WTC11 (cell line): Measurements from ENCODE around the gene SHISAL1. TPM values are rescaled to one million over a fixed set of nuclear protein-coding genes. Genes with fewer than 3 reads are reported as not detected.

Experiments used
- ATAC-seq: fragments of 200-7000 bp; cut with Tn5 transposase; 2 replicates; pipeline ENCODE4 v1.10.0; 2021; ENCODE audit warnings: mild to moderate bottlenecking, moderate library complexity
- CTCF ChIA-PET: fragments of 300-600 bp; sonication (Branson Sonifier 250); formaldehyde crosslinking; loops from one replicate; lab custom pipeline; 2021; ENCODE audit warnings: antibody characterized with exemption; lab: Charles Lee
- POLR2A ChIA-PET: fragments of 350-600 bp; sonication (Branson Sonifier 250); formaldehyde crosslinking; loops from one replicate; lab custom pipeline; 2021; ENCODE audit warnings: antibody characterized with exemption; lab: Charles Lee
- DNase-seq: peaks from one replicate; pipeline ENCODE4 v3.0.0; 2021; ENCODE audit warnings: low spot score
- H3K27ac Mint-ChIP-seq: 2 replicates; pipeline ENCODE4 v1.8.0; 2021; ENCODE audit warnings: mixed read lengths
- H3K27me3 Mint-ChIP-seq: 2 replicates; pipeline ENCODE4 v1.8.0; 2021; ENCODE audit warnings: low read depth, mild to moderate bottlenecking, moderate library complexity, mixed read lengths
- H3K36me3 Mint-ChIP-seq: 2 replicates; pipeline ENCODE4 v1.8.0; 2021; ENCODE audit warnings: mixed read lengths
- H3K4me1 Mint-ChIP-seq: 2 replicates; pipeline ENCODE4 v1.8.0; 2022; ENCODE audit warnings: mixed read lengths
- H3K4me3 Mint-ChIP-seq: 2 replicates; pipeline ENCODE4 v1.8.0; 2021; ENCODE audit warnings: mild to moderate bottlenecking, moderate library complexity, mixed read lengths
- H3K9me3 Mint-ChIP-seq: 2 replicates; pipeline ENCODE4 v1.8.0; 2021; ENCODE audit warnings: mixed read lengths
- ATF1 ChIP-seq: sonication (generic); formaldehyde crosslinking; IDR thresholded peaks from 2 replicates; pipeline ENCODE4 v1.8.1; 2023; ENCODE audit warnings: mild to moderate bottlenecking, moderate library complexity, missing genetic modification reagents
- CREM ChIP-seq: sonication (generic); formaldehyde crosslinking; IDR thresholded peaks from 2 replicates; pipeline ENCODE4 v1.8.1; 2022; ENCODE audit warnings: mild to moderate bottlenecking, missing genetic modification reagents, moderate library complexity
- ESRRA ChIP-seq: sonication (generic); formaldehyde crosslinking; IDR thresholded peaks from 2 replicates; pipeline ENCODE4 v1.8.1; 2022; ENCODE audit warnings: mild to moderate bottlenecking, missing genetic modification reagents, borderline replicate concordance
- FOXK1 ChIP-seq: sonication (generic); formaldehyde crosslinking; IDR thresholded peaks from 2 replicates; pipeline ENCODE4 v1.8.0; 2022; ENCODE audit warnings: mild to moderate bottlenecking, moderate library complexity, missing genetic modification reagents
- GABPB1 ChIP-seq: sonication (generic); formaldehyde crosslinking; IDR thresholded peaks from 2 replicates; pipeline ENCODE4 v1.8.1; 2023; ENCODE audit warnings: mild to moderate bottlenecking, missing genetic modification reagents
- HMGA2 ChIP-seq: fragments of 250-450 bp; sonication (Bioruptor Pico); IDR thresholded peaks from 2 replicates; pipeline ENCODE4 v1.4.0; 2021; ENCODE audit warnings: mild to moderate bottlenecking, moderate library complexity
- JUN ChIP-seq: sonication (generic); formaldehyde crosslinking; IDR thresholded peaks from 2 replicates; pipeline ENCODE4 v1.8.0; 2023; ENCODE audit warnings: mild to moderate bottlenecking, missing genetic modification reagents
- NFE2L1 ChIP-seq: sonication (generic); formaldehyde crosslinking; IDR thresholded peaks from 2 replicates; pipeline ENCODE4 v1.8.1; 2023; ENCODE audit warnings: missing genetic modification reagents
- NFYB ChIP-seq: sonication (generic); formaldehyde crosslinking; conservative IDR thresholded peaks from 2 replicates; pipeline ENCODE4 v1.8.0; 2022; ENCODE audit warnings: low read depth, missing genetic modification reagents
- NR1H2 ChIP-seq: sonication (generic); formaldehyde crosslinking; IDR thresholded peaks from 2 replicates; pipeline ENCODE4 v1.9.0; 2021; ENCODE audit warnings: mild to moderate bottlenecking, moderate library complexity, missing genetic modification reagents
- OVOL2 ChIP-seq: fragments of 250-450 bp; sonication (Bioruptor Pico); IDR thresholded peaks from 2 replicates; pipeline ENCODE4 v1.9.0; 2021; ENCODE audit warnings: mild to moderate bottlenecking, borderline replicate concordance
- SMAD4 ChIP-seq: sonication (generic); formaldehyde crosslinking; IDR thresholded peaks from 2 replicates; pipeline ENCODE4 v1.8.0; 2022; ENCODE audit warnings: mild to moderate bottlenecking, missing genetic modification reagents
- SOX15 ChIP-seq: fragments of 250-450 bp; sonication (Bioruptor Pico); IDR thresholded peaks from 2 replicates; pipeline ENCODE4 v1.9.0; 2021; ENCODE audit warnings: mild to moderate bottlenecking
- TCF7 ChIP-seq: sonication (generic); formaldehyde crosslinking; IDR thresholded peaks from 2 replicates; pipeline ENCODE4 v1.8.0; 2022; ENCODE audit warnings: mild to moderate bottlenecking, low read depth, missing genetic modification reagents, moderate library complexity
- ZNF232 ChIP-seq: sonication (generic); formaldehyde crosslinking; IDR thresholded peaks from 2 replicates; pipeline ENCODE4 v1.8.0; 2022; ENCODE audit warnings: mild to moderate bottlenecking, missing genetic modification reagents
- ZNF423 ChIP-seq: fragments of 250-450 bp; sonication (Bioruptor Pico); IDR thresholded peaks from 2 replicates; pipeline ENCODE4 v2.1.2; 2022; ENCODE audit warnings: mild to moderate bottlenecking, moderate library complexity
- total RNA-seq: library from RNA; stranded (reverse); gene quantifications from 3 replicates; pipeline ENCODE4 v1.2.3, GENCODE V29; 2021
- TF ChIP-seq, protein P1 (sequence below): fragments of 250-450 bp; sonication (Bioruptor Pico); IDR thresholded peaks from 2 replicates; pipeline ENCODE4 v1.8.0; 2021; ENCODE audit warnings: mild to moderate bottlenecking
- TF ChIP-seq, protein P2 (sequence below): sonication (generic); formaldehyde crosslinking; IDR thresholded peaks from 2 replicates; pipeline ENCODE4 v1.8.0; 2023; ENCODE audit warnings: mild to moderate bottlenecking, missing genetic modification reagents
- TF ChIP-seq, protein P3 (sequence below): sonication (generic); formaldehyde crosslinking; IDR thresholded peaks from 2 replicates; pipeline ENCODE4 v1.8.1; 2022; ENCODE audit warnings: low read depth, missing genetic modification reagents, borderline replicate concordance
- TF ChIP-seq, protein P4 (sequence below): sonication (generic); formaldehyde crosslinking; IDR thresholded peaks from 2 replicates; pipeline ENCODE4 v1.8.0; 2022; ENCODE audit warnings: mild to moderate bottlenecking, missing genetic modification reagents
- TF ChIP-seq, protein P5 (sequence below): fragments of 250-450 bp; sonication (Bioruptor Pico); IDR thresholded peaks from 2 replicates; pipeline ENCODE4 v1.9.0; 2021; ENCODE audit warnings: mild to moderate bottlenecking
- TF ChIP-seq, protein P6 (sequence below): fragments of 250-450 bp; sonication (Bioruptor Pico); IDR thresholded peaks from 2 replicates; pipeline ENCODE4 v2.1.2; 2022; ENCODE audit warnings: mild to moderate bottlenecking, moderate library complexity

The SHISAL1 gene
- total RNA-seq, 1 experiment from 2014 or later, result 2.7 TPM

DNA sequence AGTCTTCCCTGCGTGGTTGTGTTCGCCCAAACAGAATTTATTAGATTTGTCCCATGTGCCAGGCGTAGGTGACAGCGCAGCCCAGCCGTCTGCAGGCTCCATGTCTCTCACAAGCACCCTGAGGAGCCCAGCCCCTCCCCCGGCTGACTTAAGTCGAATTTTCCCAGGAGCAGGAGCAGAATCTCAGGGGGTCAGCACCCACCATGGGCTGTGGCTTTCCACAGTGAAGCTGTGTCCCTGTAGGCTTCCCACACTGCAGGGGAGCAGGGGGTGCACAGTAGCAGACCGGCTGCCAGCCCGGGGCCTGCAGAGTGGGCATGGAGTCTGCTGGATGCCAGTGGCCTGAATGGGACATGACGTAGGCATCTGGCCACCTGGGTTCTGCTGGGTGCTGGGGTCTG, 116.0 kb downstream of the SHISAL1 start (continued):
- TF ChIP-seq HMGA2 (CRISPR knock-in tag) (no peak), NFE2L1 (CRISPR knock-in tag) (no peak), CREM (CRISPR knock-in tag) (no peak), ZNF232 (CRISPR knock-in tag) (no peak), OVOL2 (CRISPR knock-in tag) (no peak)
- TF ChIP-seq, protein P1, sequence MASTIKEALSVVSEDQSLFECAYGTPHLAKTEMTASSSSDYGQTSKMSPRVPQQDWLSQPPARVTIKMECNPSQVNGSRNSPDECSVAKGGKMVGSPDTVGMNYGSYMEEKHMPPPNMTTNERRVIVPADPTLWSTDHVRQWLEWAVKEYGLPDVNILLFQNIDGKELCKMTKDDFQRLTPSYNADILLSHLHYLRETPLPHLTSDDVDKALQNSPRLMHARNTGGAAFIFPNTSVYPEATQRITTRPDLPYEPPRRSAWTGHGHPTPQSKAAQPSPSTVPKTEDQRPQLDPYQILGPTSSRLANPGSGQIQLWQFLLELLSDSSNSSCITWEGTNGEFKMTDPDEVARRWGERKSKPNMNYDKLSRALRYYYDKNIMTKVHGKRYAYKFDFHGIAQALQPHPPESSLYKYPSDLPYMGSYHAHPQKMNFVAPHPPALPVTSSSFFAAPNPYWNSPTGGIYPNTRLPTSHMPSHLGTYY (CRISPR knock-in tag), result no peak

DNA sequence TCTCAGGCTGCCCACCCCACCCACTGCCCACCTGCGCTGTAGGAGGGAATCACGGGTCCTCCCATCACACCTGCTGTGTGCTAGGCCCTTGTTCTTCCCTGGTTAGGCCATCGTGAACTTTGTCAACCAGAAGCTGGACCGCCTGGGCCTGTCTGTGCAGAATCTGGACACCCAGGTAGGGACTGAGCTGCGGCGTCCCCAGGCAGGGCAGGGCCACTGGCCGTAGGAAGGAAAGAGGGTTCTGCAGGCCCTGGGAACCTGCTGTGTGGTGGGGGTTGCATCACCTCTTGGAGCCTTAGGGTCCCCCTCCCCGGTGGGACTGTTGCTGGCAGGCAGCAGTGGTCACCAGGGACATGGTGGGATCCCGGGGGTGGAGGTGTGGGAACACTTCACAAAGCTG, 116.5 kb downstream of the SHISAL1 start:
- TF ChIP-seq NR1H2 (CRISPR knock-in tag), result no peak
- TF ChIP-seq ZNF423 (CRISPR knock-in tag), result no peak
- TF ChIP-seq, protein P2, sequence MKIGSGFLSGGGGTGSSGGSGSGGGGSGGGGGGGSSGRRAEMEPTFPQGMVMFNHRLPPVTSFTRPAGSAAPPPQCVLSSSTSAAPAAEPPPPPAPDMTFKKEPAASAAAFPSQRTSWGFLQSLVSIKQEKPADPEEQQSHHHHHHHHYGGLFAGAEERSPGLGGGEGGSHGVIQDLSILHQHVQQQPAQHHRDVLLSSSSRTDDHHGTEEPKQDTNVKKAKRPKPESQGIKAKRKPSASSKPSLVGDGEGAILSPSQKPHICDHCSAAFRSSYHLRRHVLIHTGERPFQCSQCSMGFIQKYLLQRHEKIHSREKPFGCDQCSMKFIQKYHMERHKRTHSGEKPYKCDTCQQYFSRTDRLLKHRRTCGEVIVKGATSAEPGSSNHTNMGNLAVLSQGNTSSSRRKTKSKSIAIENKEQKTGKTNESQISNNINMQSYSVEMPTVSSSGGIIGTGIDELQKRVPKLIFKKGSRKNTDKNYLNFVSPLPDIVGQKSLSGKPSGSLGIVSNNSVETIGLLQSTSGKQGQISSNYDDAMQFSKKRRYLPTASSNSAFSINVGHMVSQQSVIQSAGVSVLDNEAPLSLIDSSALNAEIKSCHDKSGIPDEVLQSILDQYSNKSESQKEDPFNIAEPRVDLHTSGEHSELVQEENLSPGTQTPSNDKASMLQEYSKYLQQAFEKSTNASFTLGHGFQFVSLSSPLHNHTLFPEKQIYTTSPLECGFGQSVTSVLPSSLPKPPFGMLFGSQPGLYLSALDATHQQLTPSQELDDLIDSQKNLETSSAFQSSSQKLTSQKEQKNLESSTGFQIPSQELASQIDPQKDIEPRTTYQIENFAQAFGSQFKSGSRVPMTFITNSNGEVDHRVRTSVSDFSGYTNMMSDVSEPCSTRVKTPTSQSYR (CRISPR knock-in tag), result no peak
- TF ChIP-seq ESRRA, result no peak
- TF ChIP-seq, protein P3, sequence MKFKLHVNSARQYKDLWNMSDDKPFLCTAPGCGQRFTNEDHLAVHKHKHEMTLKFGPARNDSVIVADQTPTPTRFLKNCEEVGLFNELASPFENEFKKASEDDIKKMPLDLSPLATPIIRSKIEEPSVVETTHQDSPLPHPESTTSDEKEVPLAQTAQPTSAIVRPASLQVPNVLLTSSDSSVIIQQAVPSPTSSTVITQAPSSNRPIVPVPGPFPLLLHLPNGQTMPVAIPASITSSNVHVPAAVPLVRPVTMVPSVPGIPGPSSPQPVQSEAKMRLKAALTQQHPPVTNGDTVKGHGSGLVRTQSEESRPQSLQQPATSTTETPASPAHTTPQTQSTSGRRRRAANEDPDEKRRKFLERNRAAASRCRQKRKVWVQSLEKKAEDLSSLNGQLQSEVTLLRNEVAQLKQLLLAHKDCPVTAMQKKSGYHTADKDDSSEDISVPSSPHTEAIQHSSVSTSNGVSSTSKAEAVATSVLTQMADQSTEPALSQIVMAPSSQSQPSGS (CRISPR knock-in tag), result no peak
- TF ChIP-seq JUN, result no peak
- no peak for TF ChIP-seq SMAD4
- no peak for TF ChIP-seq TCF7 (CRISPR knock-in tag)
- TF ChIP-seq, protein P4, sequence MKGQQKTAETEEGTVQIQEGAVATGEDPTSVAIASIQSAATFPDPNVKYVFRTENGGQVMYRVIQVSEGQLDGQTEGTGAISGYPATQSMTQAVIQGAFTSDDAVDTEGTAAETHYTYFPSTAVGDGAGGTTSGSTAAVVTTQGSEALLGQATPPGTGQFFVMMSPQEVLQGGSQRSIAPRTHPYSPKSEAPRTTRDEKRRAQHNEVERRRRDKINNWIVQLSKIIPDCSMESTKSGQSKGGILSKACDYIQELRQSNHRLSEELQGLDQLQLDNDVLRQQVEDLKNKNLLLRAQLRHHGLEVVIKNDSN (CRISPR knock-in tag), result no peak
- TF ChIP-seq FOXK1 (CRISPR knock-in tag), result no peak
- TF ChIP-seq, protein P5, sequence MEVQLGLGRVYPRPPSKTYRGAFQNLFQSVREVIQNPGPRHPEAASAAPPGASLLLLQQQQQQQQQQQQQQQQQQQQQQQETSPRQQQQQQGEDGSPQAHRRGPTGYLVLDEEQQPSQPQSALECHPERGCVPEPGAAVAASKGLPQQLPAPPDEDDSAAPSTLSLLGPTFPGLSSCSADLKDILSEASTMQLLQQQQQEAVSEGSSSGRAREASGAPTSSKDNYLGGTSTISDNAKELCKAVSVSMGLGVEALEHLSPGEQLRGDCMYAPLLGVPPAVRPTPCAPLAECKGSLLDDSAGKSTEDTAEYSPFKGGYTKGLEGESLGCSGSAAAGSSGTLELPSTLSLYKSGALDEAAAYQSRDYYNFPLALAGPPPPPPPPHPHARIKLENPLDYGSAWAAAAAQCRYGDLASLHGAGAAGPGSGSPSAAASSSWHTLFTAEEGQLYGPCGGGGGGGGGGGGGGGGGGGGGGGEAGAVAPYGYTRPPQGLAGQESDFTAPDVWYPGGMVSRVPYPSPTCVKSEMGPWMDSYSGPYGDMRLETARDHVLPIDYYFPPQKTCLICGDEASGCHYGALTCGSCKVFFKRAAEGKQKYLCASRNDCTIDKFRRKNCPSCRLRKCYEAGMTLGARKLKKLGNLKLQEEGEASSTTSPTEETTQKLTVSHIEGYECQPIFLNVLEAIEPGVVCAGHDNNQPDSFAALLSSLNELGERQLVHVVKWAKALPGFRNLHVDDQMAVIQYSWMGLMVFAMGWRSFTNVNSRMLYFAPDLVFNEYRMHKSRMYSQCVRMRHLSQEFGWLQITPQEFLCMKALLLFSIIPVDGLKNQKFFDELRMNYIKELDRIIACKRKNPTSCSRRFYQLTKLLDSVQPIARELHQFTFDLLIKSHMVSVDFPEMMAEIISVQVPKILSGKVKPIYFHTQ (CRISPR knock-in tag), result no peak
- TF ChIP-seq ATF1, result no peak
- TF ChIP-seq, protein P6, sequence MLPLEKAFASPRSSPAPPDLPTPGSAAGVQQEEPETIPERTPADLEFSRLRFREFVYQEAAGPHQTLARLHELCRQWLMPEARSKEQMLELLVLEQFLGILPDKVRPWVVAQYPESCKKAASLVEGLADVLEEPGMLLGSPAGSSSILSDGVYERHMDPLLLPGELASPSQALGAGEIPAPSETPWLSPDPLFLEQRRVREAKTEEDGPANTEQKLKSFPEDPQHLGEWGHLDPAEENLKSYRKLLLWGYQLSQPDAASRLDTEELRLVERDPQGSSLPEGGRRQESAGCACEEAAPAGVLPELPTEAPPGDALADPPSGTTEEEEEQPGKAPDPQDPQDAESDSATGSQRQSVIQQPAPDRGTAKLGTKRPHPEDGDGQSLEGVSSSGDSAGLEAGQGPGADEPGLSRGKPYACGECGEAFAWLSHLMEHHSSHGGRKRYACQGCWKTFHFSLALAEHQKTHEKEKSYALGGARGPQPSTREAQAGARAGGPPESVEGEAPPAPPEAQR, result no peak
- no peak for TF ChIP-seq NFYB
- TF ChIP-seq SOX15, result no peak
- no peak for TF ChIP-seq GABPB1 (CRISPR knock-in tag)
- TF ChIP-seq, all 79 proteins: peak for 0
- DNase-seq (no peak), ATAC-seq (no peak)
- ChIA-PET CTCF (interaction anchor here (0.5 to 1.4 kb wide), 4 partner anchors 110 to 625 kb away, joined by 3 to 7 read pairs (median 3); no protein-coding TSS in a partner anchor), POLR2A (no interaction called here)
- H3K27me3 Mint-ChIP-seq, result no peaks in the 10 kb centered on the region
- peaks cover 8% of the 10 kb centered on the region; the same call in 1 of the 2 replicates for H3K4me1 Mint-ChIP-seq
- no peaks in the 10 kb centered on the region for H3K36me3 Mint-ChIP-seq
- no peak overlapping the region for H3K27ac Mint-ChIP-seq
- peaks cover 11% of the 10 kb centered on the region for H3K9me3 Mint-ChIP-seq
- no peak overlapping the region for H3K4me3 Mint-ChIP-seq
